WTC11 (cell line): ENCODE measurements around the gene KIT.

Experiments
- ATF2 ChIP-seq: sonication (generic); formaldehyde crosslinking; IDR thresholded peaks from 2 replicates; pipeline ENCODE4 v1.8.1; 2022; ENCODE audit warnings: low read depth, missing genetic modification reagents, borderline replicate concordance
- CTCF ChIP-seq: fragments of 200-600 bp; IDR thresholded peaks from 2 replicates; pipeline ENCODE4 v1.8.0; 2022; ENCODE audit warnings: antibody characterized with exemption
- E2F1 ChIP-seq: sonication (generic); formaldehyde crosslinking; IDR thresholded peaks from 2 replicates; pipeline ENCODE4 v1.8.0; 2022; ENCODE audit warnings: mild to moderate bottlenecking, missing genetic modification reagents
- E2F5 ChIP-seq: sonication (generic); formaldehyde crosslinking; IDR thresholded peaks from 2 replicates; pipeline ENCODE4 v1.8.1; 2022; ENCODE audit warnings: mild to moderate bottlenecking, moderate library complexity, missing genetic modification reagents
- ESRRA ChIP-seq: sonication (generic); formaldehyde crosslinking; IDR thresholded peaks from 2 replicates; pipeline ENCODE4 v1.8.1; 2022; ENCODE audit warnings: mild to moderate bottlenecking, missing genetic modification reagents, borderline replicate concordance
- JUN ChIP-seq: sonication (generic); formaldehyde crosslinking; IDR thresholded peaks from 2 replicates; pipeline ENCODE4 v1.8.0; 2023; ENCODE audit warnings: mild to moderate bottlenecking, missing genetic modification reagents
- MAX ChIP-seq: sonication (generic); formaldehyde crosslinking; IDR thresholded peaks from 2 replicates; pipeline ENCODE4 v1.8.0; 2022; ENCODE audit warnings: mild to moderate bottlenecking, missing genetic modification reagents
- SMAD3 ChIP-seq: sonication (generic); formaldehyde crosslinking; IDR thresholded peaks from 2 replicates; pipeline ENCODE4 v1.8.0; 2022; ENCODE audit warnings: missing genetic modification reagents, mild to moderate bottlenecking, borderline replicate concordance
- ZBTB21 ChIP-seq: sonication (generic); formaldehyde crosslinking; IDR thresholded peaks from 2 replicates; pipeline ENCODE4 v1.8.1; 2023; ENCODE audit warnings: mild to moderate bottlenecking, missing genetic modification reagents, borderline replicate concordance
- ZNF317 ChIP-seq: sonication (generic); formaldehyde crosslinking; IDR thresholded peaks from 2 replicates; pipeline ENCODE4 v1.8.1; 2023; ENCODE audit warnings: low read depth, mild to moderate bottlenecking, moderate library complexity, missing genetic modification reagents, borderline replicate concordance

- no peak for TF ChIP-seq ATF2 (CRISPR knock-in tag)
- TF ChIP-seq CTCF, result no peak
- no peak for TF ChIP-seq E2F1 (CRISPR knock-in tag)
- no peak for TF ChIP-seq ZNF317 (CRISPR knock-in tag)
- no peak for TF ChIP-seq JUN (CRISPR knock-in tag)
- no peak for TF ChIP-seq ESRRA (CRISPR knock-in tag)
- TF ChIP-seq MAX (CRISPR knock-in tag), result no peak
- TF ChIP-seq ZBTB21 (CRISPR knock-in tag), result no peak
- TF ChIP-seq E2F5, result no peak
- no peak for TF ChIP-seq SMAD3
Observed at GRCh38 chr4:54620773-54621172, 37.0 kb upstream of the KIT start.
